MM.1S (cell line): ENCODE measurements around the gene PACRG.

ENCODE experiments used
- DNase-seq: peaks from one replicate; pipeline ENCODE4 v3.0.0-alpha.2; 2015
- H2AFZ ChIP-seq: fragments of 300-600 bp; sonication (generic); 2 replicates; pipeline ENCODE4 v1.6.0; 2016; ENCODE audit warnings: antibody characterized with exemption, low read length
- H3F3A ChIP-seq: fragments of 300-600 bp; sonication (generic); 2 replicates; pipeline ENCODE4 v1.6.1; 2016; ENCODE audit warnings: mild to moderate bottlenecking, antibody characterized with exemption, low read length, moderate library complexity, mixed read lengths; ENCODE audit not compliant: insufficient read depth
- H3K27ac ChIP-seq: fragments of 300-600 bp; sonication (generic); 2 replicates; pipeline ENCODE4 v1.5.1; 2016; ENCODE audit warnings: mild to moderate bottlenecking, low read length
- H3K27me3 ChIP-seq: fragments of 300-600 bp; sonication (generic); replicated peaks from 2 replicates; pipeline ENCODE4 v1.6.0; 2016; ENCODE audit warnings: low read length; ENCODE audit not compliant: insufficient read depth
- H3K36me3 ChIP-seq: fragments of 300-600 bp; sonication (generic); replicated peaks from 2 replicates; pipeline ENCODE4 v1.6.1; 2016; ENCODE audit warnings: mild to moderate bottlenecking, low read length, mixed read lengths; ENCODE audit not compliant: insufficient read depth
- H3K4me1 ChIP-seq: fragments of 300-600 bp; sonication (generic); 2 replicates; pipeline ENCODE4 v1.6.1; 2016; ENCODE audit warnings: low read length, mixed read lengths
- H3K4me2 ChIP-seq: fragments of 300-600 bp; sonication (generic); 2 replicates; pipeline ENCODE4 v1.6.0; 2016; ENCODE audit warnings: low read depth, low read length
- H3K4me3 ChIP-seq: fragments of 300-600 bp; sonication (generic); 2 replicates; pipeline ENCODE4 v1.5.1; 2016; ENCODE audit warnings: low read length, mixed read lengths
- H3K79me2 ChIP-seq: fragments of 300-600 bp; sonication (generic); 2 replicates; pipeline ENCODE4 v1.6.1; 2016; ENCODE audit warnings: mixed run types, low read length, mixed read lengths
- H3K9ac ChIP-seq: fragments of 300-600 bp; sonication (generic); 2 replicates; pipeline ENCODE4 v1.6.1; 2016; ENCODE audit warnings: low read length, mixed read lengths
- H3K9me2 ChIP-seq: fragments of 300-600 bp; sonication (generic); replicated peaks from 2 replicates; pipeline ENCODE4 v1.6.1; 2016; ENCODE audit warnings: mild to moderate bottlenecking, low read length, mixed read lengths; ENCODE audit not compliant: insufficient read depth
- H3K9me3 ChIP-seq: fragments of 300-600 bp; sonication (generic); replicated peaks from 2 replicates; pipeline ENCODE4 v1.6.1; 2016; ENCODE audit warnings: mild to moderate bottlenecking, low read length, mixed read lengths; ENCODE audit not compliant: insufficient read depth
- H4K20me1 ChIP-seq: fragments of 300-600 bp; sonication (generic); 2 replicates; pipeline ENCODE4 v1.6.1; 2016; ENCODE audit warnings: mild to moderate bottlenecking, low read length, moderate library complexity, mixed read lengths; ENCODE audit not compliant: insufficient read depth
- EZH2 ChIP-seq: fragments of 300-600 bp; sonication (generic); optimal IDR thresholded peaks from 2 replicates; pipeline ENCODE3; 2017; ENCODE audit warnings: low read depth, mild to moderate bottlenecking, antibody characterized with exemption, low read length, mixed read lengths
- EZH2phosphoT487 ChIP-seq: fragments of 300-600 bp; sonication (generic); IDR thresholded peaks from 2 replicates; pipeline ENCODE4 v1.6.1; 2018; ENCODE audit warnings: antibody characterized with exemption, low read length
- TF ChIP-seq, protein P1 (sequence below): fragments of 300-600 bp; sonication (generic); IDR thresholded peaks from 2 replicates; pipeline ENCODE4 v1.5.1; 2016; ENCODE audit warnings: antibody characterized with exemption, low read length, mixed read lengths

The PACRG gene

DNA sequence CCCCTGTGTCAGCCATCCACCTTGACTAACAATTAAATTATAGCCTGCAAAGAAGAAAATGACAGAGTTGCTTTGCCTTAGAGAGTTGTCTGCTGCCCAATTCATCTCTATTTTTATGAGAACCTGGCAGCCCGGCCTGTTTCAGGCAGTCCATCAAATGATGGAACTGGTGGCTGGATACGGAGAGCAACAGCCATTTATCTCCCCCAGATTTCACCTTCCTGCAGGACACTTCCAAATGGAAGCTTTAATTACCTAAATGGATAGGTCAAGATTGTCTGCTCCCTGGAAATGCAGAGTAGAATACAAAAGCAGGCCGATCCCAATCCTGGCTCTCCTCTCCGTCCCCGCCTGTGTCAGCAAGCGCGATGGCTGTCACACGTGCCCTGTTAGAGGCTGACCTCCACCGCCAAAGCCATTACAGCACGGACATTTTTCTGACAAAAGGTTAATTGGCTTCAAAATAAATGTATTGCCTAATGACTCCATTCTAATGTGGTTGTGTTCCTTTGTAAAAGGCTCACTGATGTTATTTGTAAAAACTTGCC, 86.7 kb downstream of the PACRG start:
- Histone ChIP-seq H3K4me1 (no peaks in the 10 kb centered on the region), H3K27ac (no peak overlapping the region), H3F3A (no peaks in the 10 kb centered on the region), H3K27me3 (no peaks in the 10 kb centered on the region), H3K36me3 (no peaks in the 10 kb centered on the region), H3K4me3 (no peak overlapping the region), H3K4me2 (no peak overlapping the region), H3K9ac (no peak overlapping the region), H4K20me1 (no peaks in the 10 kb centered on the region), H3K9me2 (no peaks in the 10 kb centered on the region), H2AFZ (no peak overlapping the region), H3K79me2 (no peaks in the 10 kb centered on the region), H3K9me3 (no peaks in the 10 kb centered on the region)
- TF ChIP-seq EZH2 (no peak), EZH2phosphoT487 (no peak)
- TF ChIP-seq, protein P1, sequence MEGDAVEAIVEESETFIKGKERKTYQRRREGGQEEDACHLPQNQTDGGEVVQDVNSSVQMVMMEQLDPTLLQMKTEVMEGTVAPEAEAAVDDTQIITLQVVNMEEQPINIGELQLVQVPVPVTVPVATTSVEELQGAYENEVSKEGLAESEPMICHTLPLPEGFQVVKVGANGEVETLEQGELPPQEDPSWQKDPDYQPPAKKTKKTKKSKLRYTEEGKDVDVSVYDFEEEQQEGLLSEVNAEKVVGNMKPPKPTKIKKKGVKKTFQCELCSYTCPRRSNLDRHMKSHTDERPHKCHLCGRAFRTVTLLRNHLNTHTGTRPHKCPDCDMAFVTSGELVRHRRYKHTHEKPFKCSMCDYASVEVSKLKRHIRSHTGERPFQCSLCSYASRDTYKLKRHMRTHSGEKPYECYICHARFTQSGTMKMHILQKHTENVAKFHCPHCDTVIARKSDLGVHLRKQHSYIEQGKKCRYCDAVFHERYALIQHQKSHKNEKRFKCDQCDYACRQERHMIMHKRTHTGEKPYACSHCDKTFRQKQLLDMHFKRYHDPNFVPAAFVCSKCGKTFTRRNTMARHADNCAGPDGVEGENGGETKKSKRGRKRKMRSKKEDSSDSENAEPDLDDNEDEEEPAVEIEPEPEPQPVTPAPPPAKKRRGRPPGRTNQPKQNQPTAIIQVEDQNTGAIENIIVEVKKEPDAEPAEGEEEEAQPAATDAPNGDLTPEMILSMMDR: no peak
- no peak for DNase-seq

DNA sequence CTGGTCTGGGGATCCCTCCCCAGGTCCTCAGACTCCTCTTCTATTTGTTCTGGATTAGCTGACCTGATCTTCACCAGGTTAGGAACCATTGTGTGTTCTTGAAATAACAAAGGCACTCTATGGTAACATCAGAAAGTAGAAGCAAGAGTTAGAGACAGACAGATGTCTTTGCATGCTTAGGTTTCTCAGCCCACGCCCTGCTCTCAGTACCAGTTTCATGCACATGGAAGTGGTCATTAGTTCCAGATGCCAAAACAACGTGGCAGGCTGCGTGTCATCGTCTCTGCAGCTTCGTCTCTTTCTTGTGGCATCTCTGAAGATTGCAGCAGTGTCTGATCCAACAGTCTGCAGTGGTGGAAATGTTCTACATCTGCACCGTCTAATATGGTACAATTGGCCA, 89.4 kb downstream of the PACRG start:
- H3K9me2 ChIP-seq: no peaks in the 10 kb centered on the region
- H3K4me1 ChIP-seq: no peaks in the 10 kb centered on the region
- no peaks in the 10 kb centered on the region for H3K9me3 ChIP-seq
- H3F3A ChIP-seq: no peaks in the 10 kb centered on the region
- no peak overlapping the region for H3K4me2 ChIP-seq
- no peak overlapping the region for H2AFZ ChIP-seq
- H3K27me3 ChIP-seq: no peaks in the 10 kb centered on the region
- no peaks in the 10 kb centered on the region for H3K79me2 ChIP-seq
- H3K36me3 ChIP-seq: no peaks in the 10 kb centered on the region
- no peak overlapping the region for H3K9ac ChIP-seq
- TF ChIP-seq EZH2: no peak
- TF ChIP-seq, protein P1: no peak
- no peak for TF ChIP-seq EZH2phosphoT487
- no peaks in the 10 kb centered on the region for H4K20me1 ChIP-seq
- no peak overlapping the region for H3K27ac ChIP-seq
- no peak for DNase-seq
- H3K4me3 ChIP-seq: no peak overlapping the region

DNA sequence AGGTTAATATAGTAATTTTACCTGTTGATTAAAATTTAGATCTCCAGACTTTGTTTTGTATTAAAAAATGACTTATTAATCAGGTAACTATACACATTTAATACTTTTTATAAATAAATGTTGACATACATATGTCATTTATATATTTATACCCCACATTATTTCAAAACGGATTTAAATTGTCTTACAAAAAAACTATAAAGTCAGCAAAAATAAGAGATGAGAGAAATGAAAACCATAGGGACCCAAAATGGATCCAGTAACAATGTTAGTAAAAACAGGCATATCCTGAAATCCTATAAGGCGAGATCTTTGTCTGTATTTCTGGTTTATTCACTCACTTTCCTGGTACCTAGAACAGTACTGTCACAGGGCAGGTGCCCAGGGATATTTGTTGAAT, 91.5 kb downstream of the PACRG start:
- Histone ChIP-seq H3K4me1 (no peaks in the 10 kb centered on the region), H3K9me2 (no peaks in the 10 kb centered on the region), H3K4me2 (no peak overlapping the region), H3K27me3 (no peaks in the 10 kb centered on the region), H2AFZ (no peak overlapping the region), H3K36me3 (no peaks in the 10 kb centered on the region), H3F3A (no peaks in the 10 kb centered on the region), H3K9me3 (no peaks in the 10 kb centered on the region), H4K20me1 (no peaks in the 10 kb centered on the region), H3K4me3 (no peak overlapping the region), H3K27ac (no peak overlapping the region), H3K9ac (no peak overlapping the region), H3K79me2 (no peaks in the 10 kb centered on the region)
- DNase-seq: no peak
- TF ChIP-seq, protein P1: no peak
- TF ChIP-seq EZH2 (no peak), EZH2phosphoT487 (no peak)
